ENCODE data around the gene THOC1.

The THOC1 gene

DNA sequence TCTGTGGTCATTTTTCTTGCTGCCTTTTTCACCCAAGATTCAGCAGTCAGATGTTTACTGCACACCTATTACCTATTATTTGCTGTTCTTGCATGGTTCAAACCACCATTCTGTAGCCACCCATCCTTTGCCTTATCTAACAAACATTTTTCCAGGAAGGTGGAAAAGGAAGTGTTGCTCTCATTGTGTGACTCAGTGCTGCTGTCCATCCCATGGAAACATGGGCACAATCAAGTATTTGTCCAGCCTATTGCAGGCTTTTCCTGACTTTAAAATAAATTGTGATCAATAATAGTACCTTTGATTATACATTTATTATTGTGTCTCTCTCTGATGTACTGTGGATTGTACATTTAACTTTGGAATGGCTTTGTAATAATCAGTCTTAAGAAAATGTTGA is 56.3 kb downstream of the THOC1 start:
- DNase-seq = no peak

DNA sequence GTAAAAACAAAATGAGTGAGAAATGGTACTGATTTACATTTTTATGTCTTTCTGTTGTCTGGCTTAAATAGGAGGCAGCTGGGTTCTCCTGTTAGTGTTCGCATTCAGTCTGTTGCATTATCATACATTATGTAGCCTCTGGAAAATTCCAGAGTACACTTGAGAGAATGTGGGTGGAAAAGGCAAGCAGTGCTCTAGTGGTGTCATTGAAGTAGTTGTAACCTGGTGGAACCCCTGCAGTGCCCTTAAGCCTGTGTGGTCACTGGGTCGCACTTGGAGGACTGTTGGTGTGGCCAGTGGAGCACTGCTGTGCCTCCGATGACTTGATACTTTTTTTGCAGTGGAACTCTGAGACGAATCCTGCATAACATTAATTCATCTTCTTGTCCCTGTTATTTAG is 57.1 kb downstream of the THOC1 start:
- no peak for DNase-seq

DNA sequence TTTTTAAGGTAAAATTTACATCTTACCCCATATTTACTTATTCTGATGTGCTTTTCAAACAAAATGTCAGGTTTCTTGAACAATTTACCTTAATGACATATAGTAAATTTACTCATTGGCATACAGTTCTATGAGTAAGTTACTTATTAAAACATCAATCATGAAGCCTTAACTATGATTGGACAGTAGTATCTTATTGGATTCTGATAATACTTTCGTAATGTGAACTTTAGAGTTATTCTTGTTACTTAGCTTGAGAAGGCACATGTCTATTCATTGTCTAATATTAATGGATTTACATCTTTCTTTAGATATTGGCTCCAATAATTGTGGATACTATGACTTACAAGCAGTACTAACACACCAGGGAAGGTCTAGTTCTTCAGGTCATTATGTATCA is 57.8 kb downstream of the THOC1 start:
- DNase-seq = no peak

DNA sequence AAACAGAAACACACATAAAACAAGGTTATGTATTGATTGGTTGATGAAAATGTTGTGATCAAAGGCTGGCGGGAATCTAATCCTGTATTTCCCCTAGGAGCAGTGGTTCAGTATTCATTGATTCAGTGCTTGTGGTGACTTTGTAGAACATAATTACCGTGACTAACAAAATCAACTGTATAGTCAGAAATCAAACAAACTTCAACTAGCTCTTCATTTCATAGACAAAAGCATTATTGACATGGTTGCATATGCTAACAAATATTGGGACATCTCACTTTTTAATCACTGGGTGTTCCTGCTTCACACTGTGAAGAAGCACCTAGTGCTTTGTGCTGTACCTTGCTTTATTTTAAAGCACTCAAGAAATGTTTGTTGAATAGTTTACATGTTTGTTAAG is 68.1 kb downstream of the THOC1 start:
- DNase-seq = peak; percentile 94

DNA sequence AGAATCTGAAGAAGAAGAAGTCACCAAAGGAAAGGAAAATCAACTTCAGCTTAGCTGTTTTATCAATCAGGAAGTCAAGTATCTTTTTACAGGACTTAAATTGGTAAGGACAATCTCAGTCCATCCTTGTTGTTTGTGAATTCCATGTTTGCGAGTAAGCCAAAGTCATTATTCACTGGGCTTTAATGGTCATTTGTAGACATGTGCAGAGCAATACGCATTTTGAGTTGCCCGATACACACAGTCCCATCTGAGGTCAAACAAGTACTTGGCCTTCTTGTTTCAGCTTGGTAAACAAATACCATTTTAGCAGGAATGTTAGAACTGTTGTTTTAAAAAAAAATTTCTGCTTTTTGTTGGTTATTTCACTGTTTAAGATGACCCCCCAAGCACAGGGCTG is 68.6 kb downstream of the THOC1 start:
- no peak for DNase-seq

DNA sequence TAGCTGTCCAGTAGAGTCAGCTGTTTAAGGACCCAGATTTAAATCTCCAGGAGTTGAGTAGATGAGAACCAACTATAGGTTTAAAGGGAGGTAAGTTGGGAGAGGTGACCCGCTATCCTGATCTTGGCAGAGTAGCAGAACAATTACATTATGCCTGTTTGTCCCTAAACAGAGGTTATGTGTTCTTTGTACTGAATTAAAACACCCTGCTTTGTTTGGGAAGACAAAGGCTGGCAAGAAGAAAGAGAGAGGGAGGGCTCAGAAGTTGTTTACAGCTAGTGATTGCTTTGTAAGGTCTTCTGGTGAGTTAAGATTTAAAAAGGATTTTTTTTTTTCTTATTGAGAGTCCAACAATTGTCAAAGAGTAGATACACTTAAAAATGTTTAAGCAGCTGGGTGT is 72.2 kb downstream of the THOC1 start:
- DNase-seq = no peak

DNA sequence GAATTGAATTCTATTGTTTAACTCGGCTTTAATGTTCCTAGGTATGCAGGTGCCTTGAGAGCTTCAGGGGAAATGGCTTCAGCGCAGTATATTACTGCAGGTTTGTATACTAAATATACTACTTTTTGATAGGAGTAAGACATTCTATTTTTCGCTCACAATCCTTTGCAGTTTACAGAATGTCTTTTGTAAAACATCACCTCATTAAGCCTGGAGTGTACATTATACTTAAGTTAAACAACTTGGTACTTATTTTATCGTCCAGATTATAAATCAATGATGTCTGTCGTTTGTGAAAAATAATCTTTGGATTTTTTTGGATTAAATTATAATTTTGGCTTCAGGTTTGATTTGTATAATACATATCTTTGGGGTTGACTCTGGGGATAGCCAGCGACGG is 75.0 kb downstream of the THOC1 start:
- DNase-seq = no peak

DNA sequence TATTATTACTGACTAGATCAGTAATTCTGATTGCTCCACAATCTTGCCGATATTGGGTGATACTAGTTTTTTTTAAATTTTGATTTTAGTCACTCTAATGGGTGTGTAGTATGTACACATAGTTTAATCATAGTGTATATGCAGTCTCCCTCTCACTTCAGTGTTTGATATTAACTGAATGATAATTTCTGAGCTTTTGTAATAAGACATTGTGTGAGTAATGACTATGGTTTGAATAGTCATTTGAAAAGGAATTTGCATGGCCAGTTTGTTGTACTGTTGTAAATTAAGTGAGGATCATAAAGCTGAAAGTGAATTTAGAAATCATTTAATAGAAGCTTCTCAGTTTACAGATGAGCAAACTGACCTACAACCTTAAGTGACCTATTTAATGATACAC is 76.1 kb downstream of the THOC1 start:
- no peak for DNase-seq

DNA sequence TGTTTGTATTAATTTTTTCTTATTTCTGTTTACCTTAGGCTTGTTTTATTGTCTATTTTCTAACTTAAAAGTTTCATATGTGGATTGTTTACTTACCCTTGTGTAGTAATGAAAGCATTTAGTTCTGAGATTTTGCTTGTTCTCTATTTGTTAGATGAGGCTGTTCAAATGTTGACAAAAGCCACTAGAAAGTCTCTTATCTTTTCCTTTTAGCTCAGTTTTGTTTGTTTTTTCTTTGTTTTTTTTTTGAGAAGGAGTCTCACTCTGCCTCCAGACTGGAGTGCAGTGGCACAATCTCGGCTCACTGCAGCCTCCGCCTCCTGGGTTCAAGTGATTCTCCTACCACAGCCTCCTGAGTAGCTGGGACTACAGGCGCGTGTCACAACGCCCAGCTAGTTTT is 78.6 kb downstream of the THOC1 start:
- no peak for DNase-seq

DNA sequence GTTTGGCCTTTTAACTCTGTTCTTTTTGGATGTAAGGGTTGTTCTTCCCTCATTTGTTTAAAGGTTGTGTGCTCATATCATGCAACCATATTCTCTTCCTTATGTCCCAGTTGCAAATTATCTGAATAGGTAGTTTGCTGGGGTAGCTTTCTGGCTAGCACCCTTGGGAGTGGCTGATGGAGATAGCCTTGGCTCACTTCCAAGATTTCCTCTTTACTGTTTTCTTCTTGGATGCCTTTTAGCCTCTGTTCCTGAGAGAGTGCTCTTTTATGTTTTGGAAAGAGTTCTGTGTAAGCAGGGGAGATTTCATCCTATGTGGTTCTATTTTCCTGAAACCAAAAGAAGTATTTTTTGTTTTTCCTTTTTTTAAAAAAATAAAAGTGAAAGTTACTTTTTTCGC is 84.1 kb downstream of the THOC1 start:
- DNase-seq = no peak

DNA sequence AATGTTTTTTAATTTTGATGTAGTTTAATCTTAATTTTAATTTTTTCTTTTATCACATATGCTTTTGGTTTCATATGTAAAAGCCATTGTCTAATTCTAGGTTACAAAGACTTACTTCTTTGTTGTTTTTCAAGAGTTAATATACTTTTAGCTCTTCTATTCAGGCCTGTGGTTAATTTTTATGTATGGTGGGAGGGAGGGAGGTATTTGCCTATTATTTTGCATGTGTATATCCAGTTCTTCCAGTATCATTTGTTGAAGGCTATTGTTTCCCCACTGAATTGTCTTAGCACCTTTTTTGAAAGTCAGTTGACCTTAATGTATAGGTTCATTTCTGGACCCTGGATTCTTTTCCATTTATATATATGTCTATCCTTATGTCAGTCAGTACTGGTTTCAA is 86.1 kb downstream of the THOC1 start:
- no peak for DNase-seq

DNA sequence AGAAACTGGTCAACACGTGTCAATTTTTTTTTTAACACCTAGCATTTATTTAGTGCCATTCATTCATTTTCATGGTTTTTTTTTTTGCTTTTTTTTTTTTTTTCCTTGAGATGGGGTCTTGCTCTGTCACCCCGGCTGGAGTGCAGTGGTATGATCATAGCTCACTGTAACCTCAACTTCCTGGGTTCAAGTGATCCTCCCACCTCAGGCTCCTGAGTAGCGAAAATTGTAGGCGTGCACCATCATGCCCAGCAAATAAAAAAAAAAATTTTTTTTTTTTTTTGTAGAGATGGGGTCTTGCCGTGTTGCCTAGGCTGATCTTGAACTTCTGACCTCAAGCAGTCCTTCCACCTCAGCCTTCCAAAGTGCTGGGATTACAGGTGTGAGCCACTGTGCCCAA is 88.3 kb downstream of the THOC1 start:
- no peak for DNase-seq

DNA sequence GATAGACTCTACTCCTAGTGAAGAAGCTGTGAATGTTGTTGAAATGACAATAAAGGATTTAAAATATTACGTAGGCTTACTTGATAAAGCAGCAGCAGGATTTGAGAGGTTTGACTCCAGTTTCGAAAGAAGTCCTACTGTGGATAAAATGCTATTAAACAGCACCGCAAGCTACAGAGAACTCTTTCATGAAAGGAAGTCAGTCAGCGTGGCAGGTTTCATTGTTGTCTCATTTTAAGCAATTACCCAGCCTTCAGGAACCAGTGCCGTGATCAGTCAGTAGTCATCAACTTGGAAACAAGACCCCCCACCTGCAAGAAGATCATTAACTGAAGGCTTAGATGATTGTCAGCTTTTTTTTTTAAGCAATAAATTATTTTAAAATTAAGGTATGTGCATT is 95.5 kb downstream of the THOC1 start:
- no peak for DNase-seq
